Osteocyte (in vitro differentiated cells): ENCODE measurements around the gene FANCC. TPM values are rescaled to one million over a fixed set of nuclear protein-coding genes. Genes with fewer than 3 reads are reported as not detected.
"Not testable (repeated sequence)": the region's sequence is repeated elsewhere in the genome, so short reads cannot be mapped to it uniquely, and the experiment has no call there.

Source experiments
- DNase-seq: peaks from one replicate; pipeline ENCODE4 v3.0.0; 2021; ENCODE audit warnings: mixed read lengths; ENCODE audit not compliant: unreplicated experiment; ENCODE audit errors: extremely low spot score
- H3K27ac Mint-ChIP-seq: one replicate; pipeline ENCODE4 v1.8.0; 2021; ENCODE audit warnings: mild to moderate bottlenecking, mixed read lengths; ENCODE audit not compliant: unreplicated experiment
- H3K27me3 Mint-ChIP-seq: one replicate; pipeline ENCODE4 v1.8.0; 2021; ENCODE audit warnings: mixed read lengths; ENCODE audit not compliant: unreplicated experiment
- H3K36me3 Mint-ChIP-seq: one replicate; pipeline ENCODE4 v1.8.0; 2021; ENCODE audit warnings: mixed read lengths; ENCODE audit not compliant: unreplicated experiment
- H3K4me1 Mint-ChIP-seq: one replicate; pipeline ENCODE4 v1.8.0; 2021; ENCODE audit warnings: mixed read lengths; ENCODE audit not compliant: unreplicated experiment
- H3K4me3 Mint-ChIP-seq: one replicate; pipeline ENCODE4 v1.8.0; 2021; ENCODE audit warnings: mild to moderate bottlenecking, moderate library complexity, mixed read lengths; ENCODE audit not compliant: unreplicated experiment
- H3K9me3 Mint-ChIP-seq: one replicate; pipeline ENCODE4 v1.8.0; 2021; ENCODE audit warnings: mixed read lengths; ENCODE audit not compliant: unreplicated experiment
- CTCF ChIP-seq: fragments of 200-600 bp; sonication (generic); IDR thresholded peaks from 2 replicates; pipeline ENCODE4 v1.5.0; 2021; ENCODE audit warnings: antibody characterized with exemption, mild to moderate bottlenecking, moderate library complexity
- total RNA-seq: library from RNA; stranded (reverse); gene quantifications from 2 replicates; pipeline ENCODE4 v1.2.1, GENCODE V29; 2021

FANCC gene
- total RNA-seq, 1 donor from 2014 or later = 12.3 TPM

- no peak overlapping the region for H3K27ac Mint-ChIP-seq
- no peaks in the 10 kb centered on the region for H3K4me1 Mint-ChIP-seq
- no peak overlapping the region for H3K4me3 Mint-ChIP-seq
- H3K36me3 Mint-ChIP-seq = peaks cover 12% of the 10 kb centered on the region
- DNase-seq = no peak
- no peak for TF ChIP-seq CTCF
- H3K27me3 Mint-ChIP-seq = no peaks in the 10 kb centered on the region
- peaks cover 15% of the 10 kb centered on the region for H3K9me3 Mint-ChIP-seq
These were observed 41.0 kb downstream of the FANCC start for GRCh38 chr9:95276395-95276954.

- not testable (repeated sequence) for H3K27ac Mint-ChIP-seq, DNase-seq, H3K4me1 Mint-ChIP-seq, H3K36me3 Mint-ChIP-seq, H3K27me3 Mint-ChIP-seq, H3K4me3 Mint-ChIP-seq, H3K9me3 Mint-ChIP-seq
These were observed 43.3 kb downstream of the FANCC start for GRCh38 chr9:95274160-95274559.

GRCh38 chr9:95273369-95274022 lies 44.0 kb downstream of the FANCC start:
- no peak for DNase-seq
- peaks cover 1% of the 10 kb centered on the region for H3K4me1 Mint-ChIP-seq
- no peaks in the 10 kb centered on the region for H3K27me3 Mint-ChIP-seq
- H3K4me3 Mint-ChIP-seq = no peak overlapping the region
- H3K9me3 Mint-ChIP-seq = no peaks in the 10 kb centered on the region
- no peaks in the 10 kb centered on the region for H3K36me3 Mint-ChIP-seq
- H3K27ac Mint-ChIP-seq = no peak overlapping the region
- TF ChIP-seq CTCF = no peak

GRCh38 chr9:95272830-95273229 lies 44.7 kb downstream of the FANCC start:
- no peak for DNase-seq
- Mint-ChIP-seq H3K36me3 (no peaks in the 10 kb centered on the region), H3K4me3 (no peak overlapping the region), H3K4me1 (peaks cover 1% of the 10 kb centered on the region), H3K27me3 (no peaks in the 10 kb centered on the region), H3K27ac (no peak overlapping the region), H3K9me3 (no peaks in the 10 kb centered on the region)
- no peak for TF ChIP-seq CTCF

GRCh38 chr9:95270790-95271189 lies 46.7 kb downstream of the FANCC start:
- no peak overlapping the region for H3K27ac Mint-ChIP-seq
- H3K36me3 Mint-ChIP-seq = no peaks in the 10 kb centered on the region
- H3K4me3 Mint-ChIP-seq = no peak overlapping the region
- TF ChIP-seq CTCF = no peak
- H3K9me3 Mint-ChIP-seq = no peaks in the 10 kb centered on the region
- H3K4me1 Mint-ChIP-seq = peaks cover 1% of the 10 kb centered on the region
- no peaks in the 10 kb centered on the region for H3K27me3 Mint-ChIP-seq
- DNase-seq = no peak

- H3K9me3 Mint-ChIP-seq, H3K27me3 Mint-ChIP-seq, H3K4me1 Mint-ChIP-seq, H3K36me3 Mint-ChIP-seq, H3K4me3 Mint-ChIP-seq, H3K27ac Mint-ChIP-seq, DNase-seq: not testable (repeated sequence)
These were observed 47.4 kb downstream of the FANCC start for GRCh38 chr9:95269803-95270773.
